Measurements from ENCODE around the gene PPP2R3C.
"Not testable (repeated sequence)": the region's sequence is repeated elsewhere in the genome, so short reads cannot be mapped to it uniquely, and the experiment has no call there.

Gene PPP2R3C

GRCh38 chr14:35068238-35069012, 53.4 kb downstream of the PPP2R3C start:
- DNase-seq (ENCODE audit: low read depth), result no peak
- TF ChIP-seq, protein P1, sequence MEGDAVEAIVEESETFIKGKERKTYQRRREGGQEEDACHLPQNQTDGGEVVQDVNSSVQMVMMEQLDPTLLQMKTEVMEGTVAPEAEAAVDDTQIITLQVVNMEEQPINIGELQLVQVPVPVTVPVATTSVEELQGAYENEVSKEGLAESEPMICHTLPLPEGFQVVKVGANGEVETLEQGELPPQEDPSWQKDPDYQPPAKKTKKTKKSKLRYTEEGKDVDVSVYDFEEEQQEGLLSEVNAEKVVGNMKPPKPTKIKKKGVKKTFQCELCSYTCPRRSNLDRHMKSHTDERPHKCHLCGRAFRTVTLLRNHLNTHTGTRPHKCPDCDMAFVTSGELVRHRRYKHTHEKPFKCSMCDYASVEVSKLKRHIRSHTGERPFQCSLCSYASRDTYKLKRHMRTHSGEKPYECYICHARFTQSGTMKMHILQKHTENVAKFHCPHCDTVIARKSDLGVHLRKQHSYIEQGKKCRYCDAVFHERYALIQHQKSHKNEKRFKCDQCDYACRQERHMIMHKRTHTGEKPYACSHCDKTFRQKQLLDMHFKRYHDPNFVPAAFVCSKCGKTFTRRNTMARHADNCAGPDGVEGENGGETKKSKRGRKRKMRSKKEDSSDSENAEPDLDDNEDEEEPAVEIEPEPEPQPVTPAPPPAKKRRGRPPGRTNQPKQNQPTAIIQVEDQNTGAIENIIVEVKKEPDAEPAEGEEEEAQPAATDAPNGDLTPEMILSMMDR (IDR thresholded peaks at IDR 0.05; ENCODE audit: low read depth, low read length, missing control alignments), result no peak
- no peak overlapping the region for H3K4me3 ChIP-seq (ENCODE audit: low read depth, low read length)

DNA sequence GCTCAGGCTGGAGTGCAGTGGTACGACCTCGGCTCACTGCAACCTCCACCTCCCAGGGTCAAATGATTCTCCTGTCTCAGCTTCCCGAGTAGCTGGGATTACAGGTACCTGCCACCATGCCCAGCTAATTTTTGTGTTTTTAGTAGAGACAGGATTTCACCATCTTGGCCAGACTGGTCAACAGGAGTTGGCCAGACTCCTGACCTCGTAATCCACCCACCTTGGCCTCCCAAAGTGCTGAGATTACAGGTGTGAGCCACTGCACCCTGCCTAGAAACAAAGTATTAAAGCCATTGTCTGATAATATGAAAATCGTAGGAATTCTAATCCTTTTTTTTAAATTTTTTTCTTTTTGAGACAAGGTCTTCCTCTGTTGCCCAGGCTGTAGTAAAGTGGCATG, 56.1 kb downstream of the PPP2R3C start:
- H3K4me3 ChIP-seq (ENCODE audit: low read depth, low read length), result not testable (repeated sequence)

GRCh38 chr14:35061113-35061791, 60.5 kb downstream of the PPP2R3C start:
- DNase-seq (ENCODE audit: low read depth); H3K4me3 ChIP-seq (ENCODE audit: low read depth, low read length): not testable (repeated sequence)

More for the DNA sequence above, 56.1 kb downstream of the PPP2R3C start:
- not testable (repeated sequence) for DNase-seq (ENCODE audit: low read depth)

- no peak for DNase-seq (ENCODE audit: low read depth)
- TF ChIP-seq, protein P1 (IDR thresholded peaks at IDR 0.05; ENCODE audit: low read depth, low read length, missing control alignments), result no peak
- no peak overlapping the region for H3K4me3 ChIP-seq (ENCODE audit: low read depth, low read length)
Observed at GRCh38 chr14:35052637-35053036, 69.2 kb downstream of the PPP2R3C start.

- TF ChIP-seq, protein P1 (IDR thresholded peaks at IDR 0.05; ENCODE audit: low read depth, low read length, missing control alignments), result no peak
- no peak overlapping the region for H3K4me3 ChIP-seq (ENCODE audit: low read depth, low read length)
Observed at GRCh38 chr14:35051796-35052195, 70.0 kb downstream of the PPP2R3C start.

GRCh38 chr14:35050652-35051051, 71.1 kb downstream of the PPP2R3C start:
- H3K4me3 ChIP-seq (ENCODE audit: low read depth, low read length), result no peak overlapping the region
- DNase-seq (ENCODE audit: low read depth), result no peak
- TF ChIP-seq, protein P1 (IDR thresholded peaks at IDR 0.05; ENCODE audit: low read depth, low read length, missing control alignments), result no peak

More at GRCh38 chr14:35051796-35052195, 70.0 kb downstream of the PPP2R3C start:
- DNase-seq (ENCODE audit: low read depth), result no peak

DNA sequence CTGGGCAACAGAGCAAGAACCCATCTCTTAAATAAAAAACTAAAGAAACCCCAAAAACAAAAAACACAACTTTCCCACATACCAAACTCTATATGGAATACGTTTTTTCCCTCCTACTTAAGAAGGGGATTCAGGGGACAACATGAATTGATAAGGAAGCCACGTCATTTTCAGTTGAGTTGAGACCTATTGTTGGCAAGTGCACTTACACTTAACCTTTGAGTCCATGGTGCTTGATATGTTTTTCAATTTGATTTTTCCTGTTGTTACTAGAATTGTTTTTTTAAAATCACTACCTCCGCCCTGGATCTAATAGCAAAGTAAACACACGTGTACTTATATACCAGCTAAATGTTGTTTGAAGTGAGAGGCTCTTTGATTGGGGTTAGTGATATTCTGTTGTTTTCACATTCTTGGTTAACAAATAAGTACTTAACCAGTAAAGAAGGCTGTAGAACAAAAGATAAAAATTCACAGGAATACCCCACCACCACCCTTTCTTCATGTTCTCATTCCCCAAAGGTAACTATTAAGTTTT, 73.7 kb downstream of the PPP2R3C start:
- TF ChIP-seq, protein P1 (IDR thresholded peaks at IDR 0.05; ENCODE audit: low read depth, low read length, missing control alignments), result no peak
- DNase-seq (ENCODE audit: low read depth), result no peak
- no peak overlapping the region; the same call in 1 of the 2 replicates for H3K4me3 ChIP-seq (ENCODE audit: low read depth, low read length)
